NB4 (cell line): ENCODE measurements around the gene HOXB3.

Experiments
- DNase-seq: peaks from one replicate; pipeline ENCODE4 v3.0.0; 2010; ENCODE audit warnings: low read depth
- H3K4me3 ChIP-seq: one replicate; pipeline ENCODE4 v1.5.1; 2011; ENCODE audit warnings: mild to moderate bottlenecking, low read depth, low read length, moderate library complexity
- MYC ChIP-seq: IDR thresholded peaks from 2 replicates; pipeline ENCODE4 v1.6.1; 2011; ENCODE audit warnings: low read depth, low read length
- POLR2A ChIP-seq: IDR thresholded peaks from 2 replicates; pipeline ENCODE4 v1.6.1; 2011; ENCODE audit warnings: mild to moderate bottlenecking; ENCODE audit not compliant: insufficient read length; ENCODE audit errors: extremely low read depth
- TF ChIP-seq, protein P1 (sequence below): IDR thresholded peaks from one replicate; pipeline ENCODE4 v1.5.1; 2012; ENCODE audit warnings: low read depth, low read length
- TF ChIP-seq, protein P2 (sequence below): IDR thresholded peaks from 2 replicates; pipeline ENCODE4 v1.6.1; 2011; ENCODE audit warnings: low read depth, low read length

Gene HOXB3

DNA sequence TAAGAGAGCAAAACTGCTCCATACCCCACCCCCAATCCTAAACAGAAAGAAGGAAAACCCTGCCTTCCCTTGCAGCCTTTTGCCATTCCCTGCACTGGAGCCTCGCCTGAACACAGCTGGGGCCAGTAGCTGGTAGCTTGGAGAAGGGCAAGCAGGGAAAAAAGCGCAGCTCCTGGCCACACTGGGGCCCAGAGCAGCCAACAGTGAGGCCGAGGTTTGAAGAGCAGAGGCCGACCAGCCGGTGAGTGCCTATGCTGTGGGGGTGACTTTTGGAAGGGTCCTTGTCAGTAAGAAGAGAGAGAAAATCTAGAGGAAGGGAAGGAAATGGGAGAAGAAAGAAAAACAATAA is 39.3 kb upstream of the HOXB3 start:
- H3K4me3 ChIP-seq: no peak overlapping the region
- TF ChIP-seq, protein P1, sequence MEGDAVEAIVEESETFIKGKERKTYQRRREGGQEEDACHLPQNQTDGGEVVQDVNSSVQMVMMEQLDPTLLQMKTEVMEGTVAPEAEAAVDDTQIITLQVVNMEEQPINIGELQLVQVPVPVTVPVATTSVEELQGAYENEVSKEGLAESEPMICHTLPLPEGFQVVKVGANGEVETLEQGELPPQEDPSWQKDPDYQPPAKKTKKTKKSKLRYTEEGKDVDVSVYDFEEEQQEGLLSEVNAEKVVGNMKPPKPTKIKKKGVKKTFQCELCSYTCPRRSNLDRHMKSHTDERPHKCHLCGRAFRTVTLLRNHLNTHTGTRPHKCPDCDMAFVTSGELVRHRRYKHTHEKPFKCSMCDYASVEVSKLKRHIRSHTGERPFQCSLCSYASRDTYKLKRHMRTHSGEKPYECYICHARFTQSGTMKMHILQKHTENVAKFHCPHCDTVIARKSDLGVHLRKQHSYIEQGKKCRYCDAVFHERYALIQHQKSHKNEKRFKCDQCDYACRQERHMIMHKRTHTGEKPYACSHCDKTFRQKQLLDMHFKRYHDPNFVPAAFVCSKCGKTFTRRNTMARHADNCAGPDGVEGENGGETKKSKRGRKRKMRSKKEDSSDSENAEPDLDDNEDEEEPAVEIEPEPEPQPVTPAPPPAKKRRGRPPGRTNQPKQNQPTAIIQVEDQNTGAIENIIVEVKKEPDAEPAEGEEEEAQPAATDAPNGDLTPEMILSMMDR: no peak
- TF ChIP-seq MYC (no peak), POLR2A (no peak)
- TF ChIP-seq, protein P2, sequence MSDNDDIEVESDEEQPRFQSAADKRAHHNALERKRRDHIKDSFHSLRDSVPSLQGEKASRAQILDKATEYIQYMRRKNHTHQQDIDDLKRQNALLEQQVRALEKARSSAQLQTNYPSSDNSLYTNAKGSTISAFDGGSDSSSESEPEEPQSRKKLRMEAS: no peak
- DNase-seq: no peak

DNA sequence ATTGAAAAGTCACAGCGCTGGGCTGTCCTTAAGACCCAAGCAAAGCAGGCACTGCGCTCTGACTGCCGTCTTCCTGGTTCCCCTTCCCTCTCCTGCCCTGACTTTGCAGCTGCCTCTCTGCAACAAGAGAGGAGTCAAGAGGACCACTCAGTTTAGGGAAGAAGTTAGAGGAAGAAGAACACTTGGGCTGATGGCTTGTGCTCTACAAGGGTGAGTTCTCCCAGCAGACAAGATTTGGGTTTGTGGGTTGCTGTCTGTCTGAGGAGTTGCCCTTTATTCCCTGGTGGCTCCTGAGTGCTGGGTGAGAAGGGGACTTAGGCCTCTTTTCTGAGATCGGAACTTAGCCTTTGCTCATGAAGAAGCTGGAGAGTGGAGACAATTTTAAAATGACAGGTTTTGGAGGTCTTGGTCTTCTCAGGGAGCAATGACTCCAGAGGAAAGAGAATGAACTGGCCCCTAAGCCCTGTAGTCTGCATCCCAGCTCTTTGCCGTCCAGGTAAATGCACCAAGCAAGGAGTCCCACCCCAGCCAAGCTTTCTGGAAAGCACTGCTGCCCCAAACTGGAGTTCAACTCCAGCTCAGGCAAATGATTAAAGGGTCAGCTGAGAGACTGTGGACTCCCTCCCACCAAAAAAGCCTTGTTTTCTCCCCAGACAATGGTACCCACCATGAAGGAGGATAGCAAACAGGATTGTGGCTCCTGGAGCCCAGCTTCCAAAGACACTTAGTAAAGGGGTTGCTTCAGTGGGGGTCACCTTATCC is 38.8 kb upstream of the HOXB3 start:
- no peak overlapping the region for H3K4me3 ChIP-seq
- DNase-seq: peak; percentile 46
- TF ChIP-seq, protein P2: no peak
- TF ChIP-seq POLR2A (no peak), MYC (no peak)
- TF ChIP-seq, protein P1: no peak

DNA sequence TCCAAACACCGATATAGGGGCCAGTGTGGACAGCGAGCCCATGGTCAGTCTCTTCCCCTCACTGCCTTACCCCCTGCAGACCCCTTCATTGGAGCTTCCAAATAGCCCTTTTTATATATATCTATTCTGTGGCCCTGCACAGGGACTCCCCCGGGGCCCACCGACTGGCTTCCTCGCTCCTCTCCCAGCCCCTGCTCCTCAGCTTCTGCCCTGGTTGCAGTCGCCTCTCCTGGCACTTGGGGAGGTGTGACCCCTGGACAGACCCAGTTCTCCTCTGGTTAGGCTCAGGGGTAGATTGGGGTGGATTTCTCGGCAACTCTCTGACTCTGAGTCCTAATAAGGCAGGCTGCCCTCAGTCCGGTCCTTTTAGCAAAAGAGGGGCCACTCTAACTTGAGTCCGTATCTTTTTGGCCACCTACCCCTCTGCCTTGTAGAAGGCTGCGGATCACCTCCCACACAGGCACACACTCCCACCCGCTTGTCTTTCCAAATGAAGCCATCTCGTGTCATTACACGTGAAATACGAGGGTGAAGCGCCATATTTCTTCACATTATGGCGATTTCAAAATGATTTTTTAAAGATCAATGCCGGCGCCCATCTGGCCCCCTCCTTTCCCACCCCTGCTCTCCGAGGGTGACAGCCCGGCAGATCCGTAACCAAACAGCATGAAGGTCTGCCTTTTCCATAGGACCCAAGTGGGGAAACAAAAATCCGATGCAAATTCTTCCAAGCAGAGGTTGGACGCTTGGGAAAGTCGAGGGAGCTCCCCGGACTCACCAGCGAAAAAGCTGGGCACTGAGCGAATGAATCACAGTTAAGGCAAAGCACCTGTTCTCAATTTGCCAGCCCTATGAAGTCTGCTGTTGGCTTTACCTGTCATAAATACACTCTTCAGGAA is 37.8 kb upstream of the HOXB3 start:
- TF ChIP-seq, protein P1: no peak
- TF ChIP-seq MYC (no peak), POLR2A (no peak)
- TF ChIP-seq, protein P2: no peak
- DNase-seq: no peak
- no peak overlapping the region for H3K4me3 ChIP-seq

DNA sequence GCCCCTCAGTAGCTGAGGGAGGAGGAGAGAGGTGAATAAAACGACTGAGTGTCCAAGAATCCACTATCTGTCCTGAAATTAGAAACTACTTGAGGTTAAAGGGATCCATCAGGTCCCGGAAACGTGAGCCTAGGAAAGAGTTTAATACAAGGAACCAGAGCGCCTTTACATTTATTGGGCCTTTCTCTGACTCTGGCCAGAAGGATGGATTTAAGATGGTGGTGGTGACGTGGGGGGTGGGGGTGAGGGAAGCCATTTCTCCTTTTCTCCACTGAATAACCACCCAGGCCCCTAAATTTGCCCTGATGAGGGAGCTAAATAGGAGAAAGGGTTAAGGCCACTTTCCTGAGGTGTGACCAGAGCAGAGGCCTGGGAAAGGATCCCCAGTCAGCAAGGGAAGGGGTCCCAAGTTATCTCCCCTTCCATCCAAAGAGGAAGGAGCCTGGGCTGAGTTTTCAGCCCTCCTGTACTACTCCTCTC is 37.1 kb upstream of the HOXB3 start:
- TF ChIP-seq POLR2A (no peak), MYC (no peak)
- TF ChIP-seq, protein P1: no peak
- TF ChIP-seq, protein P2: no peak
- no peak for DNase-seq
- no peak overlapping the region for H3K4me3 ChIP-seq

DNA sequence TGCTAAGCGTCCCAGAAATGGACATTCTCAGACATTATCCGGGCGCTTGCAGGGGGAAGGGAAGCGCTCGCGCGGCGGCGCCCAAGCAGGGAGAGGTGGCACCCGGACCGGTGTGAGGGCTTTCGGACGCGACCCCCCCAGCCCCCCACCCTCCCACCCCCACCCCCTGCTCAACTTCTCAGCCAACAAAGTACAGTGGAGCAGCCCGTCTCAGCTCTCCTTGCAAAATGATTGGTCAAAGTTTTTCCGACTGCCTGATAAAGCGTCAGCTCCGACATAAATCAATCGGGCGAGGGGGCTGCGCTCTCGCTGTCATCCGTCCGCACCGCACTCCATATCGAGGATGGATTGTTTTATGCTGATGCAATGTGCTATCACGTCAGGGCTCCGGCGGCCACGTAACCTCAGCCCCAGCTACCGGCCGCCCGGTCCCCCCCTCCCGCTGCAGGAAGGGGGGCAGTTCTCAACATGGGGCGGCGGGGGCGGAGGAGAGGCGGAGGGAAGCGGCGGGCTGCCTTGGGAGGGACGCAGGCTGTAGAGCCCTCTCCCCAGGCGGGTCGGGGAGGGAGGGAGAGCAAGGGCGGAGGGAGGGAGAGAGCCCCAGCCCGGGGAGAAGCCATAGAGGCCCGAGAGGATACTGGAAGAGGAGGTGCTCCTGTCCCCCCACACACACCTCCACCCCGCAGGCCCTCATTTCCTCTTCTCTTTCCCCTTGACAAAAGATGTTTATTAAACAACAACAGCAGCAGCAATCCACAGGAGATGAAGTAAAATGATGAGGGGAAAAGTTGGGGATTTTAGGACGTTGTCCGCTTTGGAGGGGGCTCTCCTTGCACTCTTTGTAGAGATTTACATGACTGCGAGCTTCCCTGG is 36.4 kb upstream of the HOXB3 start, which contains the start of gene HOXB9:
HOXB9 (minus strand) TSS at position 114 of the 873 bp plus-strand sequence; CDS start at position 25, 89 bp downstream.
- DNase-seq: peak; percentile 45
- TF ChIP-seq, protein P2: peak; percentile 66
- TF ChIP-seq MYC (peak; percentile 82; the same call in 1 of the 2 replicates), POLR2A (peak; percentile 41)
- TF ChIP-seq, protein P1: no peak
- peak within 1 kb of the TSS; percentile 46 for H3K4me3 ChIP-seq
